Astrocyte (in vitro differentiated cells and primary cell): ENCODE data around the gene CTNNB1. TPM values are rescaled to one million over a fixed set of nuclear protein-coding genes. Genes with fewer than 3 reads are reported as not detected.
A peak's percentile ranks its signal among the peaks of the same experiment; 100 is the strongest.

Experiments
- DNase-seq: peaks from one replicate; pipeline ENCODE4 v3.0.0-alpha.2; 2010; ENCODE audit warnings: low read depth
- FAIRE-seq: peaks from 2 replicates; lab custom pipeline; 2011; peaks lifted over from hg19 to GRCh38; lab: Jason Lieb, UNC
- H2AFZ ChIP-seq: 2 replicates; pipeline ENCODE4 v1.6.0; 2012; ENCODE audit warnings: low read depth, low read length, inconsistent platforms
- H3K27ac ChIP-seq: 2 replicates; pipeline ENCODE4 v1.5.1; 2011; ENCODE audit warnings: low read depth, low read length, inconsistent platforms
- H3K27me3 ChIP-seq: 2 replicates; pipeline ENCODE4 v1.6.0; 2011; ENCODE audit warnings: low read length, inconsistent platforms; ENCODE audit not compliant: insufficient read depth
- H3K36me3 ChIP-seq: 2 replicates; pipeline ENCODE4 v1.5.1; 2011; ENCODE audit warnings: low read length, inconsistent platforms; ENCODE audit not compliant: insufficient read depth
- H3K4me1 ChIP-seq: 2 replicates; pipeline ENCODE4 v1.5.1; 2011; ENCODE audit warnings: low read length, inconsistent platforms; ENCODE audit not compliant: insufficient read depth
- H3K4me2 ChIP-seq: 2 replicates; pipeline ENCODE4 v1.6.0; 2012; ENCODE audit warnings: low read length, inconsistent platforms
- H3K4me3 ChIP-seq: 2 replicates; pipeline ENCODE4 v1.5.1; 2011; ENCODE audit warnings: low read depth, mild to moderate bottlenecking, low read length, inconsistent platforms; ENCODE audit not compliant: insufficient read depth
- H3K79me2 ChIP-seq: 2 replicates; pipeline ENCODE4 v1.6.0; 2012; ENCODE audit warnings: mild to moderate bottlenecking, low read length, inconsistent platforms; ENCODE audit not compliant: insufficient read depth
- H3K9ac ChIP-seq: 2 replicates; pipeline ENCODE4 v1.6.0; 2012; ENCODE audit warnings: mild to moderate bottlenecking, low read length, inconsistent platforms
- H3K9me3 ChIP-seq: 2 replicates; pipeline ENCODE4 v1.5.1; 2012; ENCODE audit warnings: low read depth, mild to moderate bottlenecking, low read length, inconsistent platforms; ENCODE audit not compliant: insufficient read depth
- H4K20me1 ChIP-seq: 2 replicates; pipeline ENCODE4 v1.6.0; 2012; ENCODE audit warnings: low read length, inconsistent platforms; ENCODE audit not compliant: insufficient read depth
- H3K27ac Mint-ChIP-seq: one replicate; pipeline ENCODE4 v1.8.0; 2021; ENCODE audit warnings: mild to moderate bottlenecking, mixed read lengths; ENCODE audit not compliant: unreplicated experiment
- H3K27me3 Mint-ChIP-seq: one replicate; pipeline ENCODE4 v1.8.0; 2021; ENCODE audit warnings: low read depth, mixed read lengths; ENCODE audit not compliant: unreplicated experiment
- H3K36me3 Mint-ChIP-seq: one replicate; pipeline ENCODE4 v1.8.0; 2021; ENCODE audit warnings: low read depth, mixed read lengths; ENCODE audit not compliant: unreplicated experiment
- H3K4me1 Mint-ChIP-seq: one replicate; pipeline ENCODE4 v1.8.0; 2021; ENCODE audit warnings: low read depth, mixed read lengths; ENCODE audit not compliant: unreplicated experiment
- H3K4me3 Mint-ChIP-seq: one replicate; pipeline ENCODE4 v1.8.0; 2021; ENCODE audit warnings: mild to moderate bottlenecking, moderate library complexity, mixed read lengths; ENCODE audit not compliant: unreplicated experiment
- H3K9me3 Mint-ChIP-seq: one replicate; pipeline ENCODE4 v1.8.0; 2021; ENCODE audit warnings: mild to moderate bottlenecking, mixed read lengths; ENCODE audit not compliant: unreplicated experiment
- EZH2 ChIP-seq: IDR thresholded peaks from 2 replicates; pipeline ENCODE4 v1.6.1; 2012; ENCODE audit warnings: mild to moderate bottlenecking, low read length, inconsistent platforms; ENCODE audit not compliant: insufficient read depth
- total RNA-seq: library from RNA; stranded (reverse); gene quantifications from 2 replicates; pipeline ENCODE4 v1.2.1, GENCODE V29; 2021
- TF ChIP-seq, protein P1 (sequence below): IDR thresholded peaks from 2 replicates; pipeline ENCODE4 v1.5.1; 2011; ENCODE audit warnings: low read depth, mild to moderate bottlenecking, inconsistent platforms, low read length, moderate library complexity; ENCODE audit not compliant: insufficient read depth

CTNNB1 gene
- total RNA-seq, 1 donor from 2014 or later, result 656 TPM

DNA sequence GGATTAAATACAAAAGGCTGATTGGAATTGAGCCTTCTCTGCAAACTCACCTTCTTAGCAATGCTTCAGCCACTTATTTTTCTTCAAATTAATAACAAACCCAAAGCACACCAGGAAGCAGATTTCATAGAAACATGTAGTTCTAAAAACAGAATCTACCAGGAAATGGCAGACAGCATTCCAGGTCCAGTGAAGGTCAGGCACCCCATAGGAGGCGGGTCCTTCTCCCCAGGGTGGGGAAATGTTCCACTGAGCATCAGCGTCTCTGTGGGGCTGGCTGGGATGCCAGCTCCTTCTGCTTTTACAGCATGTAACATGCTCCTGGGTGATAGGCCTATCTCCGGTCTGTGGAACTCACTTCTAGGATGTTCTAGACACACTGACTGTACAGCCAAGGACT, 49.2 kb downstream of the CTNNB1 start:
- Histone ChIP-seq H3K27me3 (no peaks in the 10 kb centered on the region), H3K36me3 (peaks cover 5% of the 10 kb centered on the region), H4K20me1 (no peaks in the 10 kb centered on the region), H3K79me2 (no peaks in the 10 kb centered on the region), H3K4me1 (peaks cover 16% of the 10 kb centered on the region), H2AFZ (no peak overlapping the region), H3K9me3 (no peaks in the 10 kb centered on the region), H3K27ac (no peak overlapping the region), H3K4me3 (no peak overlapping the region), H3K9ac (no peak overlapping the region), H3K4me2 (no peak overlapping the region)
- no peak for TF ChIP-seq EZH2
- TF ChIP-seq, protein P1, sequence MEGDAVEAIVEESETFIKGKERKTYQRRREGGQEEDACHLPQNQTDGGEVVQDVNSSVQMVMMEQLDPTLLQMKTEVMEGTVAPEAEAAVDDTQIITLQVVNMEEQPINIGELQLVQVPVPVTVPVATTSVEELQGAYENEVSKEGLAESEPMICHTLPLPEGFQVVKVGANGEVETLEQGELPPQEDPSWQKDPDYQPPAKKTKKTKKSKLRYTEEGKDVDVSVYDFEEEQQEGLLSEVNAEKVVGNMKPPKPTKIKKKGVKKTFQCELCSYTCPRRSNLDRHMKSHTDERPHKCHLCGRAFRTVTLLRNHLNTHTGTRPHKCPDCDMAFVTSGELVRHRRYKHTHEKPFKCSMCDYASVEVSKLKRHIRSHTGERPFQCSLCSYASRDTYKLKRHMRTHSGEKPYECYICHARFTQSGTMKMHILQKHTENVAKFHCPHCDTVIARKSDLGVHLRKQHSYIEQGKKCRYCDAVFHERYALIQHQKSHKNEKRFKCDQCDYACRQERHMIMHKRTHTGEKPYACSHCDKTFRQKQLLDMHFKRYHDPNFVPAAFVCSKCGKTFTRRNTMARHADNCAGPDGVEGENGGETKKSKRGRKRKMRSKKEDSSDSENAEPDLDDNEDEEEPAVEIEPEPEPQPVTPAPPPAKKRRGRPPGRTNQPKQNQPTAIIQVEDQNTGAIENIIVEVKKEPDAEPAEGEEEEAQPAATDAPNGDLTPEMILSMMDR, result no peak
- peaks cover 23% of the 10 kb centered on the region for H3K4me1 Mint-ChIP-seq
- H3K4me3 Mint-ChIP-seq, result no peak overlapping the region
- H3K9me3 Mint-ChIP-seq, result no peaks in the 10 kb centered on the region
- no peaks in the 10 kb centered on the region for H3K27me3 Mint-ChIP-seq
- FAIRE-seq (no peak), DNase-seq (no peak)
- peaks cover 7% of the 10 kb centered on the region for H3K36me3 Mint-ChIP-seq
- peak overlapping the region; percentile 53 for H3K27ac Mint-ChIP-seq

DNA sequence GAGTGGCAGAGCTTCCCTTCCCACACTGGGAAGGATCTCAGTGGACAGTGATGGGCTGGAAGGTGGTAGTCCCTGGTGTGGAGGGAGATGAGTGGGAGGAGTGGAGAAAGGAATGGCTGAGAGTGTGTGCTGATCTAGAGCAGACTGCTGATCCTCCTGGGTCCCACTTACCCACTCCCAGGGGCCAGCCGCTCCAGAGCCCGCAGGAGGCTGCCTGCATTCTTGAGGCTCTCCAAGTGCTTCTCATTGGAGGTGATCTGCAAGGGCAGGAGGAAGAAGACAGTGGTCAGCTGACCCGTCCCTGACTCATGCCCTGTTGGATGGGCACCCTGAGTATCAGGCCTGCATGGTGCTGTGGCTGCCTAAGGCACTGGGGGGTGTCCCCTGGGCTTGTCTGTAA, 50.0 kb downstream of the CTNNB1 start:
- Histone ChIP-seq H3K36me3 (peaks cover 5% of the 10 kb centered on the region), H3K27me3 (no peaks in the 10 kb centered on the region), H4K20me1 (no peaks in the 10 kb centered on the region), H3K9ac (no peak overlapping the region), H3K4me2 (no peak overlapping the region), H3K4me3 (no peak overlapping the region), H3K27ac (no peak overlapping the region), H3K79me2 (no peaks in the 10 kb centered on the region), H3K4me1 (peaks cover 16% of the 10 kb centered on the region), H3K9me3 (no peaks in the 10 kb centered on the region), H2AFZ (no peak overlapping the region)
- Mint-ChIP-seq H3K4me3 (no peak overlapping the region), H3K36me3 (peaks cover 2% of the 10 kb centered on the region), H3K27me3 (no peaks in the 10 kb centered on the region), H3K27ac (no peak overlapping the region), H3K4me1 (peaks cover 23% of the 10 kb centered on the region), H3K9me3 (no peaks in the 10 kb centered on the region)
- DNase-seq (no peak), FAIRE-seq (no peak)
- TF ChIP-seq EZH2, result no peak
- TF ChIP-seq, protein P1, result no peak

DNA sequence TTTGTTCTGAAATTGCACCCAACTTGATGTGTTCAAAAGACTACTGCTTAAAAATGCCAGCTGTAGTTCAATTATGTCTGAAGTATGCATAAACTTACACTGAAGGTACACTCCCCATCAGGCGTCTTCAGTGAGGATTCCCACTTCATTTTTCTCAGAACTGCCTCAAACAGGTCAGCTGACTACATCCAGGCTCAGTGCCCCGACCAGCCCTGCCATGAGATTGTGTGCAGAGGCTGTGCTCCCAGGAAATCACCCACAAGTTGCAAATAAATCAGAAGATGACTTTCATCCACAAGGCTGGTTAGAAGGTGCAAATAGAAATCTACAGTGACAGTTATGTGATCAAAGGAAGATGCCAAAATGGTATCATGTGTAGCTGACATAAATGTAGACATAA, 51.5 kb downstream of the CTNNB1 start:
- Histone ChIP-seq H4K20me1 (no peaks in the 10 kb centered on the region), H3K36me3 (no peaks in the 10 kb centered on the region), H2AFZ (no peak overlapping the region), H3K4me3 (no peak overlapping the region), H3K9ac (no peak overlapping the region), H3K79me2 (no peaks in the 10 kb centered on the region), H3K27me3 (no peaks in the 10 kb centered on the region), H3K9me3 (no peaks in the 10 kb centered on the region), H3K4me2 (no peak overlapping the region), H3K4me1 (peaks cover 16% of the 10 kb centered on the region), H3K27ac (no peak overlapping the region)
- no peaks in the 10 kb centered on the region for H3K9me3 Mint-ChIP-seq
- H3K27ac Mint-ChIP-seq, result no peak overlapping the region
- TF ChIP-seq, protein P1, result no peak
- no peak for TF ChIP-seq EZH2
- no peak for DNase-seq
- H3K4me1 Mint-ChIP-seq, result peaks cover 23% of the 10 kb centered on the region
- no peak for FAIRE-seq
- H3K4me3 Mint-ChIP-seq, result no peak overlapping the region
- H3K36me3 Mint-ChIP-seq, result peaks cover 2% of the 10 kb centered on the region
- no peaks in the 10 kb centered on the region for H3K27me3 Mint-ChIP-seq
